HepG2 (cell line): ENCODE data around the gene MYH16. TPM values are rescaled to one million over a fixed set of nuclear protein-coding genes. Genes with fewer than 3 reads are reported as not detected.
A peak's percentile ranks its signal among the peaks of the same experiment; 100 is the strongest.
"Not testable (repeated sequence)": the region's sequence is repeated elsewhere in the genome, so short reads cannot be mapped to it uniquely, and the experiment has no call there.

ENCODE experiments used
- ATAC-seq: fragments of 200-7000 bp; cut with Tn5 transposase; 3 replicates; pipeline ENCODE4 v1.9.1; 2020; ENCODE audit warnings: mild to moderate bottlenecking, moderate library complexity
- BruUV-seq: library from RNA; stranded (reverse); fragments of 400-500 nt; replicated peaks from 2 replicates; lab custom pipeline; 2021; lab: Mats Ljungman, UMichigan
- CTCF ChIA-PET: fragments of 300-600 bp; formaldehyde crosslinking; extraction: SDS; loops from one replicate; lab custom pipeline; 2021; ENCODE audit warnings: low total read pairs, inconsistent platforms, low intra/inter-chr PET ratio; lab: Yijun Ruan, JAX
- POLR2A ChIA-PET: fragments of 350-600 bp; sonication (Branson Sonifier 250); formaldehyde crosslinking; loops from one replicate; lab custom pipeline; 2020; ENCODE audit warnings: antibody characterized with exemption, inconsistent platforms; lab: Yijun Ruan, JAX
- DNase-seq: peaks from one replicate; pipeline ENCODE4 v3.0.0-alpha.2; 2015; ENCODE audit warnings: low spot score
- FAIRE-seq: peaks from 3 replicates; lab custom pipeline; 2011; peaks lifted over from hg19 to GRCh38; lab: Jason Lieb, UNC
- H2AFZ ChIP-seq: one replicate; pipeline ENCODE4 v1.6.1; 2011; ENCODE audit warnings: low read length, inconsistent platforms
- H3K27ac ChIP-seq: fragments of 300-600 bp; 3 replicates; pipeline ENCODE4 v1.8.0; 2011; ENCODE audit warnings: mixed run types, mild to moderate bottlenecking, mixed read lengths, low read length, inconsistent platforms; ENCODE audit not compliant: insufficient read depth; ENCODE audit errors: extremely low read length
- H3K27me3 ChIP-seq, 2 experiments: fragments of 200-600 bp in 1 of 2; 2 replicates in 1 of 2; 3 replicates in 1 of 2; pipeline versions ENCODE4 v1.6.0 to v1.8.0; 2011; ENCODE audit warnings: low read length in 2 of 2, mild to moderate bottlenecking in 2 of 2, moderate library complexity in 2 of 2, inconsistent platforms in 1 of 2; ENCODE audit not compliant: insufficient read depth in 2 of 2, control insufficient read depth in 1 of 2
- H3K36me3 ChIP-seq, 2 experiments: fragments of 200-600 bp in 1 of 2; replicated peaks in 1 of 2; 2 replicates in 1 of 2; 3 replicates in 1 of 2; pipeline versions ENCODE4 v1.5.1 to v1.8.0; 2011; ENCODE audit warnings: low read length in 2 of 2, inconsistent platforms in 1 of 2; ENCODE audit not compliant: insufficient read depth in 2 of 2, control insufficient read depth in 1 of 2
- H3K4me1 ChIP-seq: 2 replicates; pipeline ENCODE4 v1.5.1; 2012; ENCODE audit warnings: low read length, inconsistent platforms; ENCODE audit not compliant: insufficient read depth
- H3K4me2 ChIP-seq: 2 replicates; pipeline ENCODE4 v1.6.0; 2011; ENCODE audit warnings: low read depth, low read length, inconsistent platforms
- H3K4me3 ChIP-seq, 3 experiments: fragments of 200-600 bp in 1 of 3; sonication (generic), shearing (Covaris generic) in 1 of 3; replicated peaks in 1 of 3; 2 replicates each; pipeline ENCODE4 v1.5.1; 2011 to 2016; ENCODE audit warnings: low read length in 3 of 3, inconsistent platforms in 2 of 3, low read depth in 2 of 3, mild to moderate bottlenecking in 2 of 3, control low read depth in 1 of 3, mixed read lengths in 1 of 3; ENCODE audit not compliant: insufficient read depth in 1 of 3
- H3K79me2 ChIP-seq: one replicate; pipeline ENCODE4 v1.6.1; 2011; ENCODE audit warnings: low read length, inconsistent platforms; ENCODE audit not compliant: insufficient read depth
- H3K9ac ChIP-seq: 2 replicates; pipeline ENCODE4 v1.6.0; 2011; ENCODE audit warnings: mild to moderate bottlenecking, low read depth, low read length, inconsistent platforms; ENCODE audit not compliant: insufficient read depth
- H3K9me3 ChIP-seq: 2 replicates; pipeline ENCODE4 v1.5.1; 2012; ENCODE audit warnings: mild to moderate bottlenecking, low read length
- H4K20me1 ChIP-seq: 2 replicates; pipeline ENCODE4 v1.6.0; 2011; ENCODE audit warnings: inconsistent platforms, mild to moderate bottlenecking, low read length, moderate library complexity; ENCODE audit not compliant: insufficient read depth
- CBX1 ChIP-seq: IDR thresholded peaks from one replicate; pipeline ENCODE4 v1.6.1; 2016; ENCODE audit warnings: antibody characterized with exemption, low read depth
- CTCF ChIP-seq: sonication (generic); formaldehyde crosslinking; IDR thresholded peaks from 2 replicates; pipeline ENCODE4 v1.5.0; 2020; ENCODE audit warnings: mild to moderate bottlenecking, missing genetic modification reagents, moderate library complexity
- ELF4 ChIP-seq: sonication (generic); formaldehyde crosslinking; IDR thresholded peaks from 2 replicates; pipeline ENCODE4 v1.5.0; 2020; ENCODE audit warnings: missing genetic modification reagents, mild to moderate bottlenecking, moderate library complexity, borderline replicate concordance
- MEF2D ChIP-seq: sonication (generic); formaldehyde crosslinking; IDR thresholded peaks from 2 replicates; pipeline ENCODE4 v1.5.1; 2020; ENCODE audit warnings: mild to moderate bottlenecking, missing genetic modification reagents
- SMAD3 ChIP-seq: sonication (generic); formaldehyde crosslinking; IDR thresholded peaks from 2 replicates; pipeline ENCODE4 v1.4.0; 2020; ENCODE audit warnings: missing genetic modification reagents
- SMC3 ChIP-seq: IDR thresholded peaks from 2 replicates; pipeline ENCODE4 v1.6.1; 2011; ENCODE audit warnings: low read length, improper control_type of control experiment
- STAG1 ChIP-seq: sonication (generic); formaldehyde crosslinking; IDR thresholded peaks from 2 replicates; pipeline ENCODE4 v1.4.0; 2020; ENCODE audit warnings: missing genetic modification reagents
- TERF1 ChIP-seq: sonication (generic); formaldehyde crosslinking; IDR thresholded peaks from 2 replicates; pipeline ENCODE4 v1.8.0; 2022; ENCODE audit warnings: mild to moderate bottlenecking, missing genetic modification reagents, moderate library complexity
- ZNF674 ChIP-seq: sonication (generic); formaldehyde crosslinking; IDR thresholded peaks from 2 replicates; pipeline ENCODE4 v1.5.0; 2020; ENCODE audit warnings: low read depth, mild to moderate bottlenecking, missing genetic modification reagents
- ZNF768 ChIP-seq: sonication (generic); formaldehyde crosslinking; IDR thresholded peaks from 2 replicates; pipeline ENCODE4 v1.4.0; 2020; ENCODE audit warnings: missing genetic modification reagents
- WGBS: methylation state at CpG from one replicate; pipeline ENCODE4 v1.1.6; 2017; ENCODE audit warnings: low lambda C conversion rate; 5-methylcytosine and 5-hydroxymethylcytosine counted together
- in situ Hi-C: cut with HindIII; loops from 2 replicates; pipeline ENCODE4 v1.10.0; 2017; ENCODE audit warnings: low pct_unique_long_range_greater_than_20kb; ENCODE audit not compliant: extremely low pct_ligation_motif_present
- intact Hi-C: fragments of 100-400 bp; cut with micrococcal nuclease; formaldehyde crosslinking; loops from one replicate; pipeline ENCODE4 v1.10.0; 2022; ENCODE audit not compliant: unreplicated experiment
- polyA plus RNA-seq, 8 experiments: library from polyadenylated mRNA; depleted of rRNA in 3 of 8; stranded (reverse) in 7 of 8; unstranded in 1 of 8; fragments of >200 nt; fragmentation: Illumina TruSeq in 4 of 8; extraction: Trizol in 4 of 8; gene quantifications; 2 replicates each; pipeline versions ENCODE4 v1.2.1 to v1.2.3, GENCODE V29; 2011 to 2016; ENCODE audit warnings: low read depth in 4 of 8, missing spikeins in 1 of 8, mixed read lengths in 1 of 8; ENCODE audit not compliant: insufficient read depth in 1 of 8
- total RNA-seq, 5 experiments: library from RNA; depleted of rRNA; stranded (reverse); fragments of >200 nt; fragmentation: Illumina TruSeq; extraction: Trizol; gene quantifications; 2 replicates each; pipeline ENCODE4 v1.2.3, GENCODE V29; 2016; ENCODE audit warnings: low read depth in 1 of 5
- TF ChIP-seq, protein P1 (sequence below): sonication (generic); formaldehyde crosslinking; IDR thresholded peaks from 2 replicates; pipeline ENCODE4 v1.8.1; 2023; ENCODE audit warnings: mild to moderate bottlenecking, missing genetic modification reagents

Gene MYH16
- total and polyA plus RNA-seq, 2 of the 13 experiments (the other 11 are each of a cell fraction or from before 2014, with no cell fraction given) = 0.05 to 0.15 TPM

GRCh38 chr7:99237876-99238275 lies 34.8 kb upstream of the MYH16 start:
- H3K79me2 ChIP-seq, H2AFZ ChIP-seq, H3K4me3 ChIP-seq, H3K36me3 ChIP-seq, DNase-seq, CTCF ChIA-PET, in situ Hi-C loops, POLR2A ChIA-PET, H3K4me2 ChIP-seq, H3K9me3 ChIP-seq, ATAC-seq, intact Hi-C loops, H4K20me1 ChIP-seq, FAIRE-seq, BruUV-seq, H3K27ac ChIP-seq, H3K9ac ChIP-seq: not testable (repeated sequence)
- Histone ChIP-seq H3K4me1 (peaks cover 13% of the 10 kb centered on the region), H3K27me3 (peaks cover 0 to 11% of the 10 kb centered on the region in 2 experiments; a peak in 1 of 5 replicates)
- 10% methylated on average over 1 of the region's 1 CpG for WGBS

DNA sequence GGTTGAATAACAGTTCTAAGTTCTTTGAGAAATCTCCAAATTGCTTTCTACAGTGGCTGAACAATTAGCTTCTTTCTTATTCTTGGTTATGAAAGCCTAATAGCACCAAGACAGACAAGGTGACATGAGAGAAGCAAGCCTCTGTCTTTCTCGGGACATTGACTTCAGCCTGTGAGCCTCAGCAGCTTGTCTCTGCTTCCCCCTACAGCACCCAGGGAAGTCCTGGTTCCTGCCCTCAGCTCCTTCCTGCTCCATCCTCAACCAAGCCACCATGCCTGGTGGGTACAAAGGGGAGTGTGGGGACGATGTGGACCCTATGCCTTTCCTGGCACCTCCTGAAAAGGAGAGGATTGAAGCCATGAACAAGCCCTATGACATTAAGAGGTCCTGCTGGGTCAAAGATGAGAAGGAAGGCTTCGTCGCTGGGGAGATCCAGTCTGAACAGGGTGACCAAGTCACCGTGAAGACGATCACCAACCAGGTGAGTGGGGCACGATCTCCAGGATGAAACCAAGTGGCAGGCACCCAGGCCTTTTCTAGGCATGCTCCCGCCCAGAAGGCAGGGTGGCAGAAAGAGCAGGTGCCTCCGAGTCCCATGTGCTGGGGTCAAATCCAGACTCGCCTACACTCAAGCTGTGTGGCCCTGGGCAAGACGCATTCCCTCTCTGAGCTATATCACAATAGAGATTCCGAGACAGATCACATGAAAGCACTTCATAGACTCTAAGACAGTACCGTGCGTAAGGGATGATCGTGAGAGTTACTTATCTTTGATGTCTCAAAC lies 33.9 kb upstream of the MYH16 start:
- ATAC-seq (peak; percentile 59), DNase-seq (no peak), FAIRE-seq (no peak)
- in situ Hi-C loops = no loop called here
- H4K20me1 ChIP-seq = no peaks in the 10 kb centered on the region
- no peak overlapping the region for H3K27ac ChIP-seq
- no peak overlapping the region for H3K4me3 ChIP-seq
- no peaks in the 10 kb centered on the region for H3K79me2 ChIP-seq
- POLR2A ChIA-PET = no interaction called here
- H2AFZ ChIP-seq = no peak overlapping the region
- intact Hi-C loops = no loop called here
- 27% methylated on average over 10 of the region's 15 CpGs for WGBS
- peak; percentile 51 for TF ChIP-seq CTCF (CRISPR knock-in tag)
- no peak for TF ChIP-seq SMAD3 (CRISPR knock-in tag)
- peak; percentile 21; the same call in 1 of the 2 replicates for TF ChIP-seq SMC3
- no peak for TF ChIP-seq MEF2D (CRISPR knock-in tag)
- no peak for TF ChIP-seq TERF1 (CRISPR knock-in tag)
- no peak for TF ChIP-seq ZNF674 (CRISPR knock-in tag)
- TF ChIP-seq ELF4 (CRISPR knock-in tag) = no peak
- no peak for TF ChIP-seq CBX1
- TF ChIP-seq, protein P1, sequence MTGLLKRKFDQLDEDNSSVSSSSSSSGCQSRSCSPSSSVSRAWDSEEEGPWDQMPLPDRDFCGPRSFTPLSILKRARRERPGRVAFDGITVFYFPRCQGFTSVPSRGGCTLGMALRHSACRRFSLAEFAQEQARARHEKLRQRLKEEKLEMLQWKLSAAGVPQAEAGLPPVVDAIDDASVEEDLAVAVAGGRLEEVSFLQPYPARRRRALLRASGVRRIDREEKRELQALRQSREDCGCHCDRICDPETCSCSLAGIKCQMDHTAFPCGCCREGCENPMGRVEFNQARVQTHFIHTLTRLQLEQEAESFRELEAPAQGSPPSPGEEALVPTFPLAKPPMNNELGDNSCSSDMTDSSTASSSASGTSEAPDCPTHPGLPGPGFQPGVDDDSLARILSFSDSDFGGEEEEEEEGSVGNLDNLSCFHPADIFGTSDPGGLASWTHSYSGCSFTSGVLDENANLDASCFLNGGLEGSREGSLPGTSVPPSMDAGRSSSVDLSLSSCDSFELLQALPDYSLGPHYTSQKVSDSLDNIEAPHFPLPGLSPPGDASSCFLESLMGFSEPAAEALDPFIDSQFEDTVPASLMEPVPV (CRISPR knock-in tag) = no peak
- peak; percentile 85 for TF ChIP-seq ZNF768
- TF ChIP-seq STAG1 (CRISPR knock-in tag) = peak; percentile 54
- H3K4me2 ChIP-seq = no peak overlapping the region
- H3K9ac ChIP-seq = no peak overlapping the region
- CTCF ChIA-PET = no interaction called here
- no TSS peak for BruUV-seq
- peaks cover 0 to 11% of the 10 kb centered on the region in 2 experiments; a peak in 1 of 5 replicates for H3K27me3 ChIP-seq
- H3K4me1 ChIP-seq = peaks cover 9% of the 10 kb centered on the region
- no peaks in the 10 kb centered on the region for H3K36me3 ChIP-seq
- H3K9me3 ChIP-seq = no peaks in the 10 kb centered on the region
